H1 (cell line): ENCODE results near the gene MYL9. TPM values are rescaled to one million over a fixed set of nuclear protein-coding genes. Genes with fewer than 3 reads are reported as not detected.

Experiments used
- CTCF ChIA-PET: fragments of 300-600 bp; sonication (Branson Sonifier 250); formaldehyde crosslinking; loops from one replicate; lab custom pipeline; 2021; ENCODE audit not compliant: partially characterized antibody; lab: Charles Lee
- POLR2A ChIA-PET: fragments of 300-600 bp; sonication (Branson Sonifier 250); formaldehyde crosslinking; loops from one replicate; lab custom pipeline; 2021; ENCODE audit warnings: inconsistent platforms; ENCODE audit not compliant: partially characterized antibody; lab: Charles Lee
- DNase-seq, 2 experiments: peaks; one replicate each; pipeline versions ENCODE4 v3.0.0 to v3.0.0-alpha.2; 2010 to 2022; ENCODE audit warnings: low spot score in 2 of 2, low read depth in 1 of 2, mixed read lengths in 1 of 2
- FAIRE-seq: peaks from 2 replicates; lab custom pipeline; 2011; peaks lifted over from hg19 to GRCh38; lab: Jason Lieb, UNC
- H2AFZ ChIP-seq: 2 replicates; pipeline ENCODE4 v1.8.1; 2012; ENCODE audit warnings: low read length, inconsistent platforms
- H2AK5ac ChIP-seq: 2 replicates; pipeline ENCODE4 v1.6.1; 2013; ENCODE audit warnings: low read depth, low read length
- H2BK120ac ChIP-seq: replicated peaks from 2 replicates; pipeline ENCODE3; 2013; ENCODE audit warnings: low read depth, low read length, inconsistent platforms
- H2BK12ac ChIP-seq: 2 replicates; pipeline ENCODE4 v1.6.1; 2013; ENCODE audit warnings: low read depth, low read length
- H2BK15ac ChIP-seq: 2 replicates; pipeline ENCODE4 v1.6.1; 2013; ENCODE audit warnings: low read length
- H2BK20ac ChIP-seq: 2 replicates; pipeline ENCODE4 v1.6.1; 2013; ENCODE audit warnings: low read length
- H2BK5ac ChIP-seq: 2 replicates; pipeline ENCODE4 v1.6.1; 2013; ENCODE audit warnings: low read depth, low read length
- H3K14ac ChIP-seq: 2 replicates; pipeline ENCODE4 v1.6.1; 2013; ENCODE audit warnings: inconsistent platforms; ENCODE audit not compliant: insufficient read length
- H3K18ac ChIP-seq: 2 replicates; pipeline ENCODE4 v1.6.1; 2013; ENCODE audit warnings: low read length; ENCODE audit errors: extremely low read depth
- H3K23ac ChIP-seq: 2 replicates; pipeline ENCODE4 v1.6.1; 2013; ENCODE audit warnings: inconsistent platforms; ENCODE audit not compliant: insufficient read length
- H3K23me2 ChIP-seq: 2 replicates; pipeline ENCODE4 v1.6.1; 2013; ENCODE audit warnings: low read depth, low read length
- H3K27ac ChIP-seq: 2 replicates; pipeline ENCODE4 v1.6.1; 2011; ENCODE audit warnings: low read depth, low read length, inconsistent platforms
- H3K27me3 ChIP-seq, 4 experiments: replicated peaks in 1 of 4; 1 replicate in 1 of 4; 2 replicates in 3 of 4; pipeline versions ENCODE4 v1.6.1 to v1.8.1; 2011 to 2013; ENCODE audit warnings: low read length in 3 of 4, mild to moderate bottlenecking in 3 of 4, inconsistent platforms in 2 of 4, mixed read lengths in 2 of 4, moderate library complexity in 1 of 4; ENCODE audit not compliant: control insufficient read depth in 3 of 4, insufficient read depth in 3 of 4; ENCODE audit errors: extremely low read depth in 1 of 4
- H3K36me3 ChIP-seq, 4 experiments: 2 replicates each; pipeline versions ENCODE4 v1.6.1 to v1.8.1; 2011 to 2013; ENCODE audit warnings: mild to moderate bottlenecking in 4 of 4, low read length in 3 of 4, moderate library complexity in 2 of 4, control low read depth in 1 of 4, inconsistent platforms in 1 of 4; ENCODE audit not compliant: insufficient read depth in 4 of 4, control insufficient read depth in 2 of 4
- H3K4ac ChIP-seq: replicated peaks from 2 replicates; pipeline ENCODE3; 2013; ENCODE audit warnings: low read length, low read depth, mixed read lengths, inconsistent platforms; ENCODE audit not compliant: insufficient read length
- H3K4me1 ChIP-seq, 4 experiments: replicated peaks in 1 of 4; 1 replicate in 1 of 4; 2 replicates in 3 of 4; pipeline versions ENCODE4 v1.6.1 to v1.8.1; 2011 to 2013; ENCODE audit warnings: low read length in 3 of 4, inconsistent platforms in 2 of 4, mixed read lengths in 1 of 4; ENCODE audit not compliant: insufficient read depth in 4 of 4, control insufficient read depth in 3 of 4
- H3K4me2 ChIP-seq, 2 experiments: 2 replicates each; pipeline versions ENCODE4 v1.6.1 to v1.8.1; 2011 to 2013; ENCODE audit warnings: low read depth in 2 of 2, low read length in 2 of 2, control low read depth in 1 of 2, inconsistent platforms in 1 of 2, mild to moderate bottlenecking in 1 of 2; ENCODE audit not compliant: insufficient read depth in 1 of 2
- H3K4me3 ChIP-seq, 4 experiments: fragments of 200-600, 300-600 bp in 1 of 4; sonication (generic), shearing (Covaris generic), sonication (Bioruptor Twin) in 1 of 4; 2 replicates each; pipeline versions ENCODE4 v1.5.1 to v1.8.1; 2011 to 2016; ENCODE audit warnings: low read length in 4 of 4, low read depth in 3 of 4, control low read depth in 2 of 4, inconsistent platforms in 2 of 4, mild to moderate bottlenecking in 2 of 4, mixed read lengths in 1 of 4, moderate library complexity in 1 of 4; ENCODE audit not compliant: insufficient read depth in 2 of 4; ENCODE audit errors: extremely low read depth in 1 of 4
- H3K56ac ChIP-seq: replicated peaks from 2 replicates; pipeline ENCODE3; 2013; ENCODE audit warnings: low read depth, mild to moderate bottlenecking, mixed read lengths, low read length, inconsistent platforms; ENCODE audit not compliant: insufficient read length
- H3K79me1 ChIP-seq: 2 replicates; pipeline ENCODE4 v1.6.1; 2013; ENCODE audit warnings: low read depth, low read length, control low read depth
- H3K79me2 ChIP-seq, 2 experiments: 2 replicates each; pipeline versions ENCODE4 v1.6.1 to v1.8.1; 2012 to 2013; ENCODE audit warnings: low read length in 2 of 2, mild to moderate bottlenecking in 2 of 2, inconsistent platforms in 1 of 2; ENCODE audit not compliant: insufficient read depth in 2 of 2, control insufficient read depth in 1 of 2
- H3K9ac ChIP-seq, 4 experiments: replicated peaks in 1 of 4; 1 replicate in 1 of 4; 2 replicates in 3 of 4; pipeline versions ENCODE4 v1.6.1 to v1.8.1; 2011 to 2013; ENCODE audit warnings: low read depth in 3 of 4, low read length in 3 of 4, control low read depth in 2 of 4, mild to moderate bottlenecking in 2 of 4, moderate library complexity in 2 of 4, inconsistent platforms in 1 of 4; ENCODE audit errors: extremely low read depth in 1 of 4
- H3K9me3 ChIP-seq, 2 experiments: 2 replicates each; pipeline versions ENCODE4 v1.6.1 to v1.8.1; 2012 to 2013; ENCODE audit warnings: mild to moderate bottlenecking in 2 of 2, moderate library complexity in 2 of 2, control low read depth in 1 of 2, inconsistent platforms in 1 of 2, low read depth in 1 of 2, low read length in 1 of 2, mixed read lengths in 1 of 2; ENCODE audit not compliant: insufficient read depth in 2 of 2
- H4K20me1 ChIP-seq, 2 experiments: replicated peaks in 1 of 2; 2 replicates each; pipeline versions ENCODE3 to v1.8.1; 2011 to 2013; ENCODE audit warnings: inconsistent platforms in 2 of 2, low read length in 2 of 2, mild to moderate bottlenecking in 1 of 2; ENCODE audit not compliant: insufficient read depth in 2 of 2, control insufficient read depth in 1 of 2
- H4K5ac ChIP-seq: 2 replicates; pipeline ENCODE4 v1.6.1; 2013; ENCODE audit warnings: low read length, low read depth, mixed read lengths, inconsistent platforms; ENCODE audit not compliant: insufficient read length
- H4K8ac ChIP-seq: 2 replicates; pipeline ENCODE4 v1.8.0; 2013; ENCODE audit warnings: mild to moderate bottlenecking, moderate library complexity, low read length, inconsistent platforms; ENCODE audit not compliant: insufficient read depth; ENCODE audit errors: extremely low read depth
- H4K91ac ChIP-seq: replicated peaks from 2 replicates; pipeline ENCODE3; 2013; ENCODE audit warnings: low read length, mixed read lengths, inconsistent platforms; ENCODE audit not compliant: insufficient read length
- CBX5 ChIP-seq: fragments of 300-800, 300-1000 bp; sonication (generic); IDR thresholded peaks from 2 replicates; pipeline ENCODE4 v1.7.1; 2016; ENCODE audit warnings: antibody characterized with exemption, low read length, low read depth
- POLR2A ChIP-seq, 2 experiments: IDR thresholded peaks; 1 replicate in 1 of 2; 2 replicates in 1 of 2; pipeline ENCODE4 v1.6.1; 2011; ENCODE audit warnings: low read depth in 2 of 2, low read length in 2 of 2, mild to moderate bottlenecking in 2 of 2; ENCODE audit errors: control extremely low read depth in 1 of 2
- WGBS, 2 experiments: shearing (Covaris generic) in 1 of 2; methylation state at CpG; one replicate each; pipeline versions ENCODE4 v1.1.6 to v1.1.7; 2013 to 2015; ENCODE audit warnings: low lambda C conversion rate in 2 of 2, mixed read lengths in 2 of 2, inconsistent platforms in 1 of 2, low coverage in 1 of 2, missing lambda C conversion rate in 1 of 2; ENCODE audit not compliant: insufficient replicate concordance in 2 of 2, insufficient coverage in 1 of 2, insufficient read length in 1 of 2; ENCODE audit errors: extremely low coverage in 1 of 2, missing lambda C conversion rate in 1 of 2; 5-methylcytosine and 5-hydroxymethylcytosine counted together
- polyA plus RNA-seq, 7 experiments: library from polyadenylated mRNA; depleted of rRNA in 3 of 7; stranded (reverse) in 5 of 7; unstranded in 2 of 7; fragments of >200 nt in 5 of 7; fragments of 200-250 nt in 2 of 7; gene quantifications; 1 replicate in 5 of 7; 2 replicates in 1 of 7; 4 replicates in 1 of 7; pipeline versions ENCODE4 v1.2.1 to v1.2.3, GENCODE V29; 2011 to 2013; ENCODE audit warnings: missing spikeins in 2 of 7, mixed read lengths in 2 of 7
- total RNA-seq: library from RNA; stranded (reverse); fragmentation: NEBNext Ultra II Directional; extraction: Animal tissue kit (Norgen Biotek cat#: 25700); gene quantifications from 2 replicates; pipeline ENCODE4 v1.2.1, GENCODE V29; 2021

The MYL9 gene
- total and polyA plus RNA-seq, 2 of the 8 experiments (the other 6 are each of a cell fraction or from before 2014, with no cell fraction given): 26.8 to 193 TPM

- Histone ChIP-seq H2AK5ac (no peak overlapping the region), H3K56ac (no peak overlapping the region), H3K23me2 (no peaks in the 10 kb centered on the region), H3K79me2 (peaks cover 0 to 13% of the 10 kb centered on the region in 2 experiments; a peak in 1 of 4 replicates), H3K27me3 (no peaks in the 10 kb centered on the region), H3K4me3 (no peak overlapping the region), H4K8ac (peak overlapping the region; percentile 22), H2AFZ (no peak overlapping the region), H4K20me1 (peaks cover 2 to 14% of the 10 kb centered on the region in 2 experiments), H4K5ac (no peak overlapping the region), H3K23ac (no peak overlapping the region), H3K4ac (no peak overlapping the region), H3K79me1 (peaks cover 2% of the 10 kb centered on the region; the same call in 1 of the 2 replicates), H3K9me3 (no peaks in the 10 kb centered on the region), H3K18ac (no peak overlapping the region; the same call in 1 of the 2 replicates), H3K36me3 (peaks cover 0 to 2% (median 0%) of the 10 kb centered on the region in 4 experiments; a peak in 3 of 8 replicates), H3K4me1 (no peaks in the 10 kb centered on the region), H3K27ac (no peak overlapping the region; the same call in 1 of the 2 replicates), H2BK20ac (no peak overlapping the region), H4K91ac (no peak overlapping the region), H2BK15ac (no peak overlapping the region; the same call in 1 of the 2 replicates), H2BK120ac (no peak overlapping the region), H3K9ac (no peak overlapping the region), H2BK12ac (no peak overlapping the region), H2BK5ac (no peak overlapping the region; the same call in 1 of the 2 replicates), H3K4me2 (no peak overlapping the region), H3K14ac (no peak overlapping the region)
- ChIA-PET CTCF (interaction anchor here (0.9 to 3.6 kb wide), 11 partner anchors 8 to 105 kb away, joined by 3 to 19 read pairs (median 6); partner anchors contain the start of genes MYL9 and RAB5IF), POLR2A (interaction anchor here (0.7 to 3.8 kb wide), 9 partner anchors 9 to 55 kb away, joined by 3 to 13 read pairs (median 4); partner anchors contain the start of genes MYL9 and RAB5IF)
- DNase-seq (no peak), FAIRE-seq (no peak)
- TF ChIP-seq POLR2A (IDR thresholded peaks at IDR 0.05; ENCODE audit: control extremely low read depth in 1 of 2, low read depth in 2 of 2, low read length in 2 of 2) (peak in 1 of 2 experiments; percentile 35; a peak in 1 of 3 replicates), CBX5 (no peak)
- WGBS, 2 experiments: 88% methylated on average over 16 of the region's 16 CpGs; no CpG with 5 or more reads in 1 of the 2 experiments
Observed at GRCh38 chr20:36549942-36550789, 8.8 kb downstream of the MYL9 start.
